Skeletal muscle cell (primary cell): ENCODE results near the gene TMIGD1.

ENCODE experiments used
- DNase-seq: peaks from one replicate; pipeline ENCODE4 v3.0.0-alpha.2; 2010; ENCODE audit warnings: low read depth
- H3K4me3 ChIP-seq: 2 replicates; pipeline ENCODE4 v1.5.1; 2011; ENCODE audit warnings: low read depth, mild to moderate bottlenecking, control low read depth, low read length, moderate library complexity

TMIGD1 gene, protein sequence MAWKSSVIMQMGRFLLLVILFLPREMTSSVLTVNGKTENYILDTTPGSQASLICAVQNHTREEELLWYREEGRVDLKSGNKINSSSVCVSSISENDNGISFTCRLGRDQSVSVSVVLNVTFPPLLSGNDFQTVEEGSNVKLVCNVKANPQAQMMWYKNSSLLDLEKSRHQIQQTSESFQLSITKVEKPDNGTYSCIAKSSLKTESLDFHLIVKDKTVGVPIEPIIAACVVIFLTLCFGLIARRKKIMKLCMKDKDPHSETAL

GRCh38 chr17:30333503-30334360 lies at the start of gene TMIGD1:
Gene TMIGD1 (minus strand): TSS chr17:30334057. CDS start chr17:30332133, 1,924 bp downstream.
- H3K4me3 ChIP-seq: no peak within 1 kb of the TSS
- DNase-seq: no peak

DNA sequence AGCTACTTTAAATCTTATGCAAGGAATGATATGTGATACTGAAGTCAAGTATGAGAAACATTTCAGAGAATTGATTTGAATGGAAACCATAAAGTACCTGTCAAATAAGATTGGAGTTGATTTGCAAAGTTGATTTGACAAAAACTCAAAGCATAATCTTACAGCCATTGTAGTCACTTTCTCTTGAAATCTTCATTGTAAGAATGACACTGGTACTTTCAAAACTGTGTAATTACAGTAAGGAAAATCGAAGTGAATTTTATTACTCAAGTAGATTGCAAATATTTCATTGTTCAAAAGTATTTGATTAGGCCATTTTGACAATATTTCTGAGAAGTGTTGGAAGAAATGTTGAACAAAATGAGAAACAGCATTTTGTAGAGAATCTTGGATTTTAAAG lies 48.5 kb upstream of the TMIGD1 start:
- no peak overlapping the region for H3K4me3 ChIP-seq
- DNase-seq: no peak

DNA sequence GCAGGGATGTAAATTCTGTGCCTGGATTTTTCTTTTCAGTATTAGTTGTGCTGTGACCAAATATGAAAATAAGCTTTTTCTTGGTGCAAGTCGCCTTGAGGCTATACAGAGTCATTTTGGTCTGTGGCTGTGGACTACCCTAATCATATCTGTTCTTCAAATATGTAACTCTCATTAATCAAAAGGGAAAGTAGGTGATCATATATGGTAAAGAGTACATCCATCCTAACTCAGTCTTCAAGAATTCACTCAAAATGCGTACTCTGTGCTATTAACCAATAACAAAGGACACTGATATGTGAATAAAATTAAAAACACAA lies 47.4 kb upstream of the TMIGD1 start:
- DNase-seq: no peak
- H3K4me3 ChIP-seq: peak overlapping the region; percentile 22

GRCh38 chr17:30380643-30381339 lies 46.9 kb upstream of the TMIGD1 start:
- DNase-seq: no peak
- H3K4me3 ChIP-seq: peak overlapping the region; percentile 82

DNA sequence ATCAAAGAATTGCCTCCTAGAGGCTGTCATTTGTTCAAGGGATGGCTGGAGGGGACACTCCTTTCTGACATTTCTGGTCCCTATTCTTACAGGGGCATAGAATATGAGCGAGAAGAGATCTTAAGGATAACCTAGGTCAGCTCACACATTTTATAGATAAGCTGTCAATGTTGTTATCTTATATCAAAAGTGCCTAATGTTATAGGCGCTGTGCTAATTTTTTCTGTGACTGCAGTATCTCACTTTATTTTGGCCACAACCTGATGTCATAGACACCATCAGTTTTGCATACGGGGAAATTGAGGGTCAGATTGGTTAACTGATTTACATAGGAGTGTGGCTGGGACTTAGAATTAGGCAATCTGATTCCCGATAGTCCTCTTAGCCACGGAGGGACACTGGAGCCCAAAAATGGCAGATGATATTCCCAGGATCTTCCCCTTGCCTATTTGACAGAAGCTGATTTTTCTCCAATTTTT lies 46.1 kb upstream of the TMIGD1 start:
- no peak for DNase-seq
- H3K4me3 ChIP-seq: peak overlapping the region; percentile 82

DNA sequence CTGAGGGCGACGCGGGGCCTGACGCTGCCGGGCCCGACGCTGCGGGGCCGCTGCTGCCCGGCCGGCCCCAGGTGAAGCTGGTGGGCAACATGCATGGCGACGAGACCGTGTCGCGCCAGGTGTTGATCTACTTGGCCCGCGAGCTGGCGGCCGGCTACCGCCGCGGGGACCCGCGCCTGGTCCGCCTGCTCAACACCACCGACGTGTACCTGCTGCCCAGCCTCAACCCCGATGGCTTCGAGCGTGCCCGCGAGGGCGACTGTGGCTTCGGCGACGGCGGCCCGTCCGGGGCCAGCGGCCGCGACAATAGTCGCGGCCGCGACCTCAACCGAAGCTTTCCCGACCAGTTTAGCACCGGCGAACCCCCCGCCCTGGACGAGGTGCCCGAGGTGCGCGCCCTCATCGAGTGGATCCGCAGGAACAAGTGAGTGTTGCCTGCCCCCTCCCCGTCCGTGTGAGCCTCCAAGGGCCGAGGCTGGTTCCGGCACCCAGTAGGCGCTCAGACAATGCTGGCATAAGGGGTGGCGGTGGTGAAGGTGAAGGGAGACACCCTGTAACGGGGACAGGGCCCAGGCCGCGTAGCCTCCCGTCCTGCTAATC lies 45.5 kb upstream of the TMIGD1 start:
- H3K4me3 ChIP-seq: peak overlapping the region; percentile 82
- DNase-seq: no peak

GRCh38 chr17:30378825-30379302 lies 45.0 kb upstream of the TMIGD1 start, which contains the start of gene CPD:
Gene CPD (plus strand): TSS chr17:30378927. CDS start chr17:30378981, 54 bp downstream.
- H3K4me3 ChIP-seq: peak within 1 kb of the TSS; percentile 82
- DNase-seq: peak; percentile 80

- DNase-seq: no peak
- H3K4me3 ChIP-seq: peak overlapping the region; percentile 82
Measured at GRCh38 chr17:30378241-30378824, 44.5 kb upstream of the TMIGD1 start.

DNA sequence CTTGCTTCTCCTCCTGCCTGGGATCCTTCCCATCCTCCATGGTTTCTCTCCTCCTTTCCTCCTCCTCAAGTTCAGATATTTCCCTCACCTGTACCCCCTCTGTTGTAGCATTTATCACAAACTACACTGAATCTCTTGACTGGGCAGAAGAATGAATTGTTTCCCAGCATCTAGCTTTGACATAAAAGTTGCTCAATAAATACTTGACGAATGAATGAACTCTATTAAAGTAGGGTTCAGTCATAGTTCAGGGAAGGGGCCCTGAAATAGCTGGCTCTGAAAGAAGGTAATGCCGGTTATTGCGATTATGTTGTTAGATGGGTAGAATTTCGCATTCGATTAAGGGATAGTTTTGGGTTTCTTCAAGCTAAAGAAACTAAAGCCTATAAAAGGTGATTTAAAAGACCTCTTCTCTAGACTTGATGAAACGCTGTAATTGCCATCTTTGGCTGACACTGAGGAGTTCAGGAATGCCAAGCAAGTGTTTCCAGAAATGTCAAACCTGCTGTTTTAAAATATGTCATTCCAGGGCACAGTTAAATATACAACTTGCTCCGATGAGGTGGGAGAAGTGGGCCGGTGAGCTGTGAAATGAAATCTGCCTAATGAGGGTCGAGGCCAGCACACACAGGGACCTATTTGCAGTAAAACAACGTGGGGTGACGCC lies 43.9 kb upstream of the TMIGD1 start:
- no peak for DNase-seq
- H3K4me3 ChIP-seq: peak overlapping the region; percentile 82

DNA sequence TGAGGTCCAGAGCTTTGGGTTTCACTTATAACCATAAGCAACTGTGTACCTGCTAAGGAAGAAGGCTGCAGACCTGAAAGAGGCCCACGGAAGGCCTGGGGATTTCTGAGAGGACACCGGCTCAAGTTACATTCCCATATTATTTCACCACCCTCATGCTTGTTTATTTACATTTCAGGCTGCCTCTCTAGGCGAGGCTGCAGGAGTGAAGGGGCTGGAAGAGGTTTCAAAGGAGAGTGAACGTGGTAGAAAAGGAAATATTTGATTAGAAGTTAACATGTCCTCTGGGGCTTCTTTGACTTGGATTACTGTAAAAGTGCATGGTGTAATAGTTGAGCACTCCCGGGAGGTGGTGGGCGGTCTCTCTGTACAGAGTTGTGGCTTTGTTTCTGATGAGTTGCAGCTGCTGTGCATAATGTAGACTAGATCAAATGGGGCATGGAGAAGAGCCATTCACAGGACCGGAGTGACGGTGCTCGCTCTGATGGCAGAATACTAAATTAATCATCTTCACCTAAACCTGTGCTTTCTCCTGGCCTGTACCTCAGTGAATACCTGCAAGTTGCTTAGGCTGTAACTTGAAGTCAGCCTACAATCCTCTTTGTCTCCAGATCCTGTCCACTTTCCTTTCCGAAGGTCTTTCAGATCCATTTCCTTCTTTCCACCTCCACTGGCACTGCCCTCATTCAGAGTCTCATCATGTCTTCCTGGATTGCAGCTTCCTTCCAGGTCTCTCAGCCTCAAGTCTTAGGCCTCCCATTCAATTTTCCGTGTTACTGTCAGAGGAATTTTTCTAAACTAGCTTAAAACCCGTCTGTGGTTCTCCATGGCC lies 43.0 kb upstream of the TMIGD1 start:
- DNase-seq: peak; percentile 84
- H3K4me3 ChIP-seq: peak overlapping the region; percentile 3

DNA sequence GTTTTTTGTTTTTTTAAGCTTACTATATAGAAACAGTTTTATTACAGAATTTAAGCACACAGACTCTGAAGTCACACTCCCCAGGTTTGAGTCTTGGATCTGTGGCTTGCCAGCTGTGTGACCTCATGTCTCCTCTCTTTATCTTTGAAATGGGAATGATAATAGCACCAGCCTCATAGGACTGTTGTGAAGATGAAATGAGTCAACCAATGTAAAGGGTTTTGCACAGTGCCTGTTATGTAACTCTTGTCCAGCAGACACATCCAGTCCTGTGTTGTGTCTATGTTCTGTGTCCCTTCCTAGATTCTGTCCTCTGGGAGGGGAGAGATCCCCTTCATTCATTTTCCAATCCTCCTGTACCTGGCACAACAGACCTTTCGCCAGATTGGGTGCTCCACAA lies 41.8 kb upstream of the TMIGD1 start:
- no peak overlapping the region for H3K4me3 ChIP-seq
- no peak for DNase-seq

- no peak overlapping the region for H3K4me3 ChIP-seq
- DNase-seq: no peak
Measured at GRCh38 chr17:30372755-30373154, 38.9 kb upstream of the TMIGD1 start.

- no peak for DNase-seq
- no peak overlapping the region for H3K4me3 ChIP-seq
Measured at GRCh38 chr17:30369995-30370394, 36.1 kb upstream of the TMIGD1 start.

GRCh38 chr17:30368912-30369720 lies 35.3 kb upstream of the TMIGD1 start:
- no peak for DNase-seq
- no peak overlapping the region for H3K4me3 ChIP-seq

GRCh38 chr17:30366536-30366935 lies 32.7 kb upstream of the TMIGD1 start:
- DNase-seq: no peak
- no peak overlapping the region for H3K4me3 ChIP-seq

DNA sequence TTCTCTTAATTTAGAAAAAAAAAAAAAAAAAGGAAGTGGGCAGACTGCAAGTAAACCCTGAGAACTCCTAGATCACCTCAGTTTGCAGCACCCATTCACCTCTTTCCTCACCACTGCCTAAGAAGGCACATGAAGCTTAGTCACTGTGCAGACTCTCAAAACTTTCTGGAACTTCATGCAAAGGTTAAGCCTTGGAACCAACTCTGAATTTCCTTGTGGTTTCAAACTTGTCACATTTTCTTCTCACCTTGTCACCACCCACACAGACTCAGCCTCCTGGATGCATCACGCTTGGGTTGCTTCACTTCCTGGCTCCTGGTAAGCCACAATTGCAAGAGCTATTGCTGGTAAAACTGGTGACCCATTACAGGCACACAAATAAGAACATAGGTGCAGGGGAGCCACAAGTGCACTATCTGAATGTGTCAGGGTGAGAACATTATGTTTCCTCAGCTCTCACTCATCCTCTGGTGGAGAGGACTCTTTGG lies 29.9 kb upstream of the TMIGD1 start:
- DNase-seq: peak; percentile 68

GRCh38 chr17:30361766-30362279 lies 28.0 kb upstream of the TMIGD1 start:
- no peak for DNase-seq
- no peak overlapping the region for H3K4me3 ChIP-seq

More for the DNA sequence above, 29.9 kb upstream of the TMIGD1 start:
- no peak overlapping the region for H3K4me3 ChIP-seq
